SU-DHL-6 (cell line): ENCODE measurements around the gene ZNF200.
"Not testable (repeated sequence)": the region's sequence is repeated elsewhere in the genome, so short reads cannot be mapped to it uniquely, and the experiment has no call there.

ENCODE experiments used
- H2AFZ ChIP-seq: fragments of 200-600 bp; sonication (generic); 2 replicates; pipeline ENCODE4 v1.6.1; 2014; ENCODE audit warnings: low read depth, mild to moderate bottlenecking, moderate library complexity, mixed read lengths, antibody characterized with exemption, low read length; ENCODE audit not compliant: severe bottlenecking
- H3F3A ChIP-seq: fragments of 200-600 bp; shearing (Covaris generic); 2 replicates; pipeline ENCODE4 v1.6.0; 2016; ENCODE audit warnings: antibody characterized with exemption, mild to moderate bottlenecking; ENCODE audit not compliant: insufficient read depth
- H3K27ac ChIP-seq: fragments of 200-600 bp; sonication (generic); 2 replicates; pipeline ENCODE4 v1.5.1; 2016; ENCODE audit warnings: low read depth, mild to moderate bottlenecking, low read length, moderate library complexity, mixed read lengths
- H3K27me3 ChIP-seq: fragments of 200-600 bp; sonication (generic), shearing (Covaris generic); 2 replicates; pipeline ENCODE4 v1.6.0; 2014; ENCODE audit warnings: mild to moderate bottlenecking, low read length
- H3K36me3 ChIP-seq: fragments of 200-600 bp; sonication (generic); 2 replicates; pipeline ENCODE4 v1.6.1; 2014; ENCODE audit warnings: mild to moderate bottlenecking, low read length, mixed read lengths
- H3K4me2 ChIP-seq: fragments of 300-600, 200-600 bp; shearing (Covaris generic), sonication (generic); 2 replicates; pipeline ENCODE4 v1.6.0; 2014; ENCODE audit warnings: low read length, low read depth, mild to moderate bottlenecking; ENCODE audit not compliant: poor library complexity, severe bottlenecking
- H3K4me3 ChIP-seq: fragments of 200-600 bp; sonication (generic); 2 replicates; pipeline ENCODE4 v1.5.1; 2014; ENCODE audit warnings: antibody characterized with exemption, low read length, mild to moderate bottlenecking, mixed read lengths; ENCODE audit not compliant: insufficient read depth, poor library complexity, severe bottlenecking
- H3K79me2 ChIP-seq: fragments of 200-600 bp; sonication (generic); 2 replicates; pipeline ENCODE4 v1.6.1; 2014; ENCODE audit warnings: mild to moderate bottlenecking, low read length, moderate library complexity; ENCODE audit not compliant: insufficient read depth
- H3K9ac ChIP-seq: fragments of 200-600 bp; sonication (generic); 2 replicates; pipeline ENCODE4 v1.7.0; 2014; ENCODE audit warnings: mild to moderate bottlenecking, low read length
- H3K9me2 ChIP-seq: fragments of 200-600 bp; sonication (generic); replicated peaks from 2 replicates; pipeline ENCODE4 v1.6.1; 2014; ENCODE audit warnings: low read length; ENCODE audit not compliant: insufficient read depth
- H3K9me3 ChIP-seq: fragments of 200-600 bp; sonication (generic); 2 replicates; pipeline ENCODE4 v1.6.1; 2014; ENCODE audit warnings: low read length, mixed read lengths; ENCODE audit not compliant: insufficient read depth
- H4K20me1 ChIP-seq: fragments of 200-600 bp; sonication (generic); 2 replicates; pipeline ENCODE4 v1.6.1; 2014; ENCODE audit warnings: low read depth, mild to moderate bottlenecking, antibody characterized with exemption, low read length, moderate library complexity, mixed read lengths
- CTCF ChIP-seq: fragments of 200-600 bp; sonication (generic); IDR thresholded peaks from one replicate; pipeline ENCODE4 v1.5.1; 2017; ENCODE audit warnings: antibody characterized with exemption, mild to moderate bottlenecking, low read length, moderate library complexity; ENCODE audit not compliant: insufficient read depth, poor library complexity, severe bottlenecking
- EZH2phosphoT487 ChIP-seq: fragments of 200-600 bp; sonication (generic), shearing (Covaris generic); conservative IDR thresholded peaks from 2 replicates; pipeline ENCODE4 v1.6.1; 2018; ENCODE audit warnings: mild to moderate bottlenecking, antibody characterized with exemption, low read length, moderate library complexity, mixed read lengths

ZNF200 gene

GRCh38 chr16:3274947-3275346 lies 40.0 kb upstream of the ZNF200 start:
- H3K4me2 ChIP-seq: no peak overlapping the region
- H3F3A ChIP-seq: no peaks in the 10 kb centered on the region
- H3K27me3 ChIP-seq: no peaks in the 10 kb centered on the region
- H3K79me2 ChIP-seq: no peaks in the 10 kb centered on the region
- no peak overlapping the region for H3K4me3 ChIP-seq
- no peak overlapping the region for H3K27ac ChIP-seq
- TF ChIP-seq CTCF: no peak
- no peak for TF ChIP-seq EZH2phosphoT487
- H4K20me1 ChIP-seq: no peaks in the 10 kb centered on the region
- H3K9ac ChIP-seq: no peak overlapping the region
- no peak overlapping the region for H2AFZ ChIP-seq
- no peaks in the 10 kb centered on the region for H3K36me3 ChIP-seq
- H3K9me3 ChIP-seq: no peaks in the 10 kb centered on the region
- no peaks in the 10 kb centered on the region for H3K9me2 ChIP-seq

- H3K9me2 ChIP-seq: no peaks in the 10 kb centered on the region
- H4K20me1 ChIP-seq: no peaks in the 10 kb centered on the region
- no peaks in the 10 kb centered on the region for H3K9me3 ChIP-seq
- no peak overlapping the region for H3K9ac ChIP-seq
- H3F3A ChIP-seq: no peaks in the 10 kb centered on the region
- no peak overlapping the region for H3K4me3 ChIP-seq
- TF ChIP-seq CTCF (no peak), EZH2phosphoT487 (no peak)
- H3K79me2 ChIP-seq: no peaks in the 10 kb centered on the region
- peak overlapping the region; percentile 7; the same call in 1 of the 2 replicates for H3K27ac ChIP-seq
- no peak overlapping the region for H2AFZ ChIP-seq
- H3K27me3 ChIP-seq: no peaks in the 10 kb centered on the region
- peak overlapping the region; percentile 13 for H3K4me2 ChIP-seq
- no peaks in the 10 kb centered on the region for H3K36me3 ChIP-seq
Measured at GRCh38 chr16:3274490-3274889, 39.5 kb upstream of the ZNF200 start.

- H3K4me3 ChIP-seq, H3K9me2 ChIP-seq, H3K27me3 ChIP-seq, H3K36me3 ChIP-seq, H3F3A ChIP-seq, H3K4me2 ChIP-seq, H2AFZ ChIP-seq, H3K9ac ChIP-seq, H3K79me2 ChIP-seq, H4K20me1 ChIP-seq, H3K27ac ChIP-seq, H3K9me3 ChIP-seq: not testable (repeated sequence)
Measured at GRCh38 chr16:3271281-3271680, 36.3 kb upstream of the ZNF200 start.

- not testable (repeated sequence) for H3K27ac ChIP-seq, H3K9me2 ChIP-seq, H3K4me2 ChIP-seq, H4K20me1 ChIP-seq, H3K79me2 ChIP-seq, H3K27me3 ChIP-seq, H3K36me3 ChIP-seq, H3K9me3 ChIP-seq, H3K9ac ChIP-seq, H2AFZ ChIP-seq, H3F3A ChIP-seq, H3K4me3 ChIP-seq
Measured at GRCh38 chr16:3270718-3271117, 35.8 kb upstream of the ZNF200 start.
